ENCODE data around the gene CYP4F22.

CYP4F22 gene

DNA sequence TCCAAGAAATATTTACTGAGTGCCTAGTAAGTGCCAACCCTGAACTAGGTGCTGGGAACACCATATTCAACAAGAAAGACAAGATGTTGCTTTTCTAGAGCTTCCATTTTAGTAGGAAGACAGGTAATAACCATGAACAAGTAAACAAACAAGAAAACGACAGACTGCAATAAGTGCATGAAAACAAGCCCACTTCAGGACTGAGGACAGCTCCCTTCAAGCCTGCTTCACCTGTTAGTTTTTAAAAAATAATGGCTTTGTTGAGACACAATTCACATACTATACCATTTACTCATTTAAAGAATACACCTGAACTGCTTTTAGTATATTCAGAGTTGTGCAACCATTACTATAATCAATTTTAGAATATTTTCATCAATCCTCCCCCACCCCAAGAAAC lies 30.4 kb downstream of the CYP4F22 start:
- no peak for DNase-seq

DNA sequence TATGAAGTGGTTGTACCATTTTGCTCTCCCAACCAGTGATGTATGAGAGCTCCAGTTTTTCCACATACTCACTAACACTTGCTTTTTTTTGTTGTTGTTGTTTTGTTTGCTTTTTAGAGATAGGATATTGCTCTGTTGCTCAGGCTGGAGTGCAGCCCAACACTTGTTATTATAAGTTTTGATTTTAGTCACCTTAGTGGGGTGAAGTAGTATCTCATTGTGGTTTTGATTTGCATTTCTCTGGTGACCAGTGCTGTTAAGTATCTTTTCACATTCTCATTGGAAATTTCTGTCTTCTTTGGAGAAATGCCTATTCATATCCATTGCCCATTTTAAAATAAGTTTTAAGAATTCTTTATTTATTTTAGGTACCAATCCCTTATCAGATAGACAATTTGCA lies 31.3 kb downstream of the CYP4F22 start:
- no peak for DNase-seq

- DNase-seq = no peak
Measured at GRCh38 chr19:15540435-15540834, 32.1 kb downstream of the CYP4F22 start.

DNA sequence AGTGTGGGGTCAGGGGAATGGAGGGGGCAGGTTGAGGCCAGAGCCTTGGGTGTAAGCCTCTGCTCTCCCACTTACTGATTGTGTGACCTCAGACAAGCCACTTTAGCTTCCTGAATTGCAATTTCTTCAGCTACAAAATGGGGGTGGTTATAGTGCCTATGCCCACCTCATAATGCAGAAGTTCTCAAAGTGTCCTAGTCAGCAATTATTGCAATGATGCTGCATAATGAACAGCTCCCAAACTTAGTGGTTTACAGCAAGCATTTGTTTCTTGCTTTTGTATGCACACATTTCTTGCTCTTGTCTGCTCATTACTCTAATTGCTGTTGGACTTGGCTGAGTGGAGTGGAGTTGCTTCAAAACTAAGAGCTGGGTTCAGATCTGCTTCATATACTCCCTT lies 36.0 kb downstream of the CYP4F22 start:
- no peak for DNase-seq

DNA sequence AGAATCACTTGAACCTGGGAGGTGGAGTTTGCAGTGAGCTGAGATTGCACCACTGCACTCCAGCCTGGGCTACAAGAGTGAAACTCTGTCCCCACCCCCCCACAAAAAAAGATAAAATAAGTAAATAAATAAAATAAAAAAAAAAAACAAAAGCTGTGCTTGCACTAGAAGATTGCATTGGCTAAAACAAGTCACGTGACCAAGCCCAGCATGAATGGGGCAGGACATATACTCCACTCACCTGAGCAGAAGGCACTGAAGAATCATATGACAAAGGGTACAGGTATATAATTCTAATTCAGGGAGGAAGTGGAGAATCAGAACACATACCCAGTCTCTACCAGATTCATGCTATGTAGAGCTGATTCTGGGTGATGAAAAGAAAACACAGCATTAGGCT lies 36.6 kb downstream of the CYP4F22 start:
- DNase-seq = no peak

DNA sequence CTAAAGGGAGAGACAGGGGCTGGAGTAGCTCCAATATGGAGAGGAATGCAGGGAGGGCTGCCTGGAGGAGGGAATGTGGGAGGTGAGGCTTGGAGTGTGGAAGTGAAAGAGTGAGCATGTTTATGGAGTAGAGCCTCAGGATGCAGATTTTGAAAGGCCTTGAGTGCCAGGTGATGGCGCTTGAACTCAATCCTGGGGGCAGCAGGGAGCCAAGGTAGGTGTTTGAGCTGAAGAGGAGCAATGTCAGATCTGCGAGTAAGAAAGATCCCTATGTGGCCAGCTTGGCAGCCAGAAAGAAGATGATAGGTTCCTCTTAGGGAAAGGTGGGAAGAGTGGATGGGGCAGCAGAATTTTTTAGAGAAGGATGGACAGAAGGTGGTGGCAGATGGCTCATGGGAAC lies 40.3 kb downstream of the CYP4F22 start:
- DNase-seq = no peak

GRCh38 chr19:15549581-15549980 lies 41.3 kb downstream of the CYP4F22 start:
- DNase-seq = no peak

DNA sequence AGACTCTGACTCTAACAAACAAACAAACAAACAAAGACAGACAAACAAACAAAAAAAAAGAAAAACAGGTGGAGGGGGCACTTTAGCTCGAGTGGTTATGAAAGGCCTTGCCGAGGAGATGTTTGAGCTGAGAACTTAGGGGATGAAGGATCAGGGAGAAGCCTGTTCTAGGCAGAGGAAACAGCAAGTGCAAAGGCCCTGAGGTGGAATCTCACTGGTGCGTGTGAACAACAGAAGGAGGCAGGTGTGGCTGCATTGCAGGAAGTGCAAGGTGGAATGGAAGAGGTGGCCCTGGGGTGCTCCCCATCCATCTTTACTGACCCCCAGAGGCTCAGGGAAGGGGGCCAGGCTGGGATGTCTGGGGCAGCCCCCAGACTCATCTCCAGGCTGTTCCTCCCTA lies 41.9 kb downstream of the CYP4F22 start:
- no peak for DNase-seq

- DNase-seq = peak; percentile 21
Measured at GRCh38 chr19:15550929-15551292, 42.6 kb downstream of the CYP4F22 start.

- DNase-seq = peak; percentile 66
Measured at GRCh38 chr19:15551293-15552004, 43.1 kb downstream of the CYP4F22 start.

GRCh38 chr19:15555021-15555420 lies 46.7 kb downstream of the CYP4F22 start:
- no peak for DNase-seq

DNA sequence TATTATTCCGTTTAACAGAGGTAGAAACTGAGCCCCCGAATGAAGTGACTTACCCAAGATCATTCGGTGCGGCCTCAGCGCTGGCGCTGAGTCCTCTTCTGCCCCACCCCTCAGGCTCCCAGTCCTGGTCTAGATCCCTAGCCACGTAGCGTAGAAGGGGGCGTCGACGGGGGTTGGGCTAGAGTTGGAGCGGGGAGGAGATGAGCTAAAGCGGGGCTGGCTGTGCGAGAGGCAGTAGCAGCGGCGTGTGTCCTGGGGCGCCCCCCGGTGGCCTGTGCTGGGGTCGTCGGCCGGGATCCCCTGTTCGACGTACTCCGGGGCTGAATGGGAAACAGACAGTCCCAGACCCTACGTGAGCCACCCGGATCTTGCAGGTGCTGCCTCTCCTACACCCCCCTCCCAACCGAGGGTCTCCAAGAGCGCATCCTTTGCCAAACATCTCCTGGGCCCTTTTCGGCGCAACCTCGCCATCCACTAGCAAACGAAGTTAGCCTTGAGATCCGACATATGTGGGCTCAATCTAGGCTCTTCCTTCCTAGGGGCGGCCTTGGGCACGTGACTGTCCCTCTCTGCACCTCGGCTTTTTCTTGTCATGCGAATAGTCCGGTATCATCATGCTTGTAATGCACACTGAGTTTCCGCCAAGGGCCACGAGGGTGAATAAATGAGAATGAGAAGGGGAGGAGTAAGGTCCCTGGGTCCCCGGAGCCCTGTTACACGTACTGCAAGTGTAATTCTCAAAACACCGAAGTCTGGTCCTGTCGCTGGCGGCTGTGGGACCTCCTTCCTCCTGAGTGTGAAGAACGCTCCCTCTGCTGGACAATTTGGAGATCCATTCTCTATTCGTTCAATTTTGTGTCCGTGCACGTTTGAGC lies 47.7 kb downstream of the CYP4F22 start:
- DNase-seq = peak; percentile 97

DNA sequence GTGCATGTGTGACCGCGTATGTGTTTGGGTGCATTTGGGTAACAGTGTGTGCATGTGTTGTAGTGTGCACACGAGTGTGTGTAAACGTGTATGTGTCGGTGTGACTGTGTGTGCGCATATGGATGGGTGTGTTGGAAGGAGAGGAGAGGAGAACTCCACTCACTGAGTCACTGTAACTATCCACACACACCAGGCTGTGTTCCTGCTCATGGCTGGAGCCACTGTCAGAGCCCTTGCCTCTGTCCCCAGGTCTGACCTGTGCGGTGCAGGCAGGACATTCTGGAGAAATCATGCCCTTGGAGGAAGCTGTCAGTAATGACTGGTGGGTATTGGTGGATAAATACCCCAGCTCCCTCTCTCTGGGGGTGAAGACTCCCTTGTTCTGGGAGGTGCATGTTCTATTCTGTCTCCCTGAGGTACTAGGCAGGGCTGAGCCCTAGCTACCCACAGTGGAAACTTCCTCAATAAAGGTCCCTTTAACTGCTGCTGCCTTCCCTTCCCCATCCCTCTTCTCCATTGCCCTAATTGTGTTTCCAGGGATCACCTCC lies 48.4 kb downstream of the CYP4F22 start:
- no peak for DNase-seq

DNA sequence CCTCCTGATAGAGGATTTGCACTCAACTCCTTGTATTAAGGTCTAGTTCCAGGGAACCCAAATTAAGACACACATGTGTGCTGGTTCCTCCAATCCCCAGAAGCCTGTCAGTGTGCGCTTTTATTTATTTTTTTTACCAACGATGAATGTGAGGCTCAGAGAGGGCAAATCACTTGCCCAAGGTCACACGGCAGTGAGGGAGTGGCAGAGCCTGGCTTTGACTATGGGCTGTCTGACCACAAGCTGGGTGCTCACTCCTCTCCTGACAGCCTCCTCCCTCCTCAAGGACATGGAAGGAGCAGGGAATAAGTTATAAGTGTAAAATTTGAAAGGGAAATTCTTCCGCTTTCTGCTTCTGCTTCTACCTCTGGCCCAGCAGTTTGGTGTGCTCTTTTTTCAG lies 48.9 kb downstream of the CYP4F22 start:
- DNase-seq = no peak

GRCh38 chr19:15562145-15562544 lies 53.8 kb downstream of the CYP4F22 start:
- no peak for DNase-seq

GRCh38 chr19:15562861-15563260 lies 54.5 kb downstream of the CYP4F22 start:
- DNase-seq = no peak

DNA sequence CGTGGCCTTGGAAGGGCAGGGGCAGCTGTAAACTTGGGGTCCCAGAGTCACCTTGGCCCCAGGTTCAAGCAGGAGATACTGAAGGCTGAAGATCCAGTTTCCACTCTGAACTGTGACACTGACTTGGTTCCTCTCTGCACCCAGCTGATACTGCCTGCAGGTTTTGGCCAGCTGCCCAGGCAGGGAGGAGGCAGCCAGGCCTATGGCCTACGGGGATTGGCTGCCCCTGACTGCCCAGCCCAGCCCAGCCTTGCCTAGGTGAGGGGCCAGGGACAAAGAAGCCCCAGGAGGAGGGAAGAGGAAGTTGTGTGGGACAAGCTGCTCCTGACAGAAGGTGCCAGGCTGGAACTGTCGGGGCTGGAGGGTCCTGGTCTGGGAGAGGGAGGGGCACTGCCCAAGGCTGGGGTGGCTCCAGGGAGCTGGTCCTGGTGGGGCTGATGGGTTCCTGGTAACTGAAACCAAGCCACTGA lies 55.0 kb downstream of the CYP4F22 start:
- DNase-seq = no peak

DNA sequence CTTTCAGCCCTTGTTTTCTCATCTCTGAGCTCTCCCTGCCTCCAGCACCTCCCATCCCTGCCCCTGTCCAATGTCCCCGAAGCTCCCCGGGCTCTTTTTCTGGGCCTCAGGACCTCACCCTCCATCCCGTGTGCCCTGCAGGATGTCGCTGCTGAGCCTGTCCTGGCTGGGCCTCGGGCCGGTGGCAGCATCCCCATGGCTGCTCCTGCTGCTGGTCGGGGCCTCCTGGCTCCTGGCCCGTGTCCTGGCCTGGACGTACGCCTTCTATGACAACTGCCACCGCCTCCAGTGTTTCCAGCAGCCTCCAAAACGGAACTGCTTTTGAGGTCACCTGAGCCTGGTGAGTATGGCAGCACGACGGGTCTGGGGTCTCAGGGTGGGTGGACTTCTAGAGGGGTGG lies 55.6 kb downstream of the CYP4F22 start:
- DNase-seq = no peak

DNA sequence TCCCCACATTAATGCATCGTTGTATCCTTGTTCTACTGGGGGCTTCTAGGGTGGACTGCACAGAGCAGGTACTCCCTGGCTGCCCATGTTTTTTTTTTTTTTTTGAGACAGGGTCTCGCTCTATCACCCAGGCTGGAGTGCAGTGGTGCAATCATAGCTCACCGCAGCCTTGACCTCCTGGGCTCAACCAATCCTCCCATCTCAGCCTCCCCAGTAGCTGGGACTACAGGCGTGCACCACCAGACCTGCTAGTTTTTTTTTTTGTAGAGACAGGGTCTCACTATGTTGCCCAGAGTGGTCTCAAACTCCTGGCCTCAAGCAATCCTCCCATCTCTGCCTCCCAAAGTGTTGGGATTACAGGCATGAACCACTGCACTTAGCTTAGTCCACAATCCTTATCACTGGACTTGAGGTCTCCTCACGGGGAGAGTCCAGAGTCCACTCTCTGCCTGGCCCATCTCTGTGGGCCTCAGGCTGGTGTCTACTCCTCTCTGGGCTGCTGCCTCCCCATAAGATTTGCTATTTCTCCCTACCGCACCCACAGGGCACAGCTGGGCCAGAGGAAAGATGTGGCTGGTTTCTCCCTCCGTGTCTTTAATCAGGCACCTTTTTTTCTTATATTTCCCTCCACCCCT lies 56.3 kb downstream of the CYP4F22 start:
- DNase-seq = no peak

DNA sequence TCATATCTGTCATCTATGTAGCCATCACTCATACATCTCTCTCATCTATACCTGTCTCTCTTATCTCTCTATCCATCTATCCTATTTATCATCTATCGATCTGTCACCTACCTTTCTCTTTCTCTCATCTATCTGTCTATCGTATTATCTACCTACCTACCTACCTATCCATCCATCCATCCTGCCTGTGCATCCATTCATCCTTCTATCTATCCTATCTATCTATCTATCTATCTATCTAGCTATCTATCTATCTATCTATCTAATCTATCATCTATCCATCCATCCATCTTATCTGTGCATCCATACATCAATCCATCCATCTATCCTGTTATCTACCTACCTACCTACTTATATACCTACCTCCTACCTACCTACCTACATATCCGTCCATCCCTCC lies 62.1 kb downstream of the CYP4F22 start:
- DNase-seq = no peak

DNA sequence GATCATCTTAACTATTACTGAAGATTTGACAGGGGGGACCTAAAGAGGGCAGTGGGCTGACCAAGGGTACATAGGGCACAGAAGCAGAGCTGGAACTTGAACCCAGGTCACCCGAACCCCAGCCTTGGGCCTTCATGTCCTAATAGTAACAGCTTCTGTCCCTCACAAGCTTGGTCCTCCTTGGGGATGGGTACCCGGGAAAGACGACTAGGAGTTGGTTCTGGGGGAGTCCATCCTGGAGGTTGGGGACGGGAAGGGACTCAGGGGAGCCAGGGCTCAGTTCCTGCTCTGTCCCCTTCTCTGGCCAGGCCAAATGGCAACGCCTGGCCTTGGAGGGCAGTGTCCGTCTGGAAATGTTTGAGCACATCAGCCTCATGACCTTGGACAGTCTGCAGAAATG lies 67.1 kb downstream of the CYP4F22 start:
- no peak for DNase-seq

DNA sequence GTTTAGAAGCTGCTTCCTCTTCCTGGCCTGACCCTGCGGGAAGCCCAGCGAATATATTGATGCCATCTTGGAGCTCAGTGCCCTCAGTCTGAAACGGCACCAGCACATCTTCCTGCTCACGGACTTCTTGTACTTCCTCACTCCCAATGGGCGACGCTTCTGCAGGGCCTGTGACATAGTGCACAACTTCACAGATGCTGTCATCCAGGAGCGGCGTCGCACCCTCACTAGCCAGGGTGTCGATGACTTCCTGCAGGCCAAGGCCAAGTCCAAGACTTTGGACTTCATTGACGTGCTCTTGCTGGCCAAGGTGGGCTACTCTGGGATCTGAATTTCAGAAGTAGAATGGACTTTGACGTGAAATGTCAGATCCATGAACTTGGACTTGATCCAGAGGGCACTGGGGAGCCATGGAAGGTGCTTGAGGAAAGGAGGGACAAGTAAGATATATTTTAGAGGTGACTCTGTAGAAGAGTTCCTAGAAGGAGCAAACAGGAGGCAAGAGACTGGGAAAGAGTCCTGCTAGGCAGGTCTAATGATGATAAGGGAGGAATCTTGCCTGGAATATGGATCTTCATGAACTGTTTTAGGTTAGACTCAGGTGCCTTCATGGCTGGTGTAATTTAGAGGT lies 68.3 kb downstream of the CYP4F22 start:
- no peak for DNase-seq

GRCh38 chr19:15577184-15577771 lies 69.0 kb downstream of the CYP4F22 start:
- no peak for DNase-seq
